ENCODE results near the gene SINHCAF.
"Not testable (repeated sequence)": the region's sequence is repeated elsewhere in the genome, so short reads cannot be mapped to it uniquely, and the experiment has no call there.

Gene SINHCAF

DNA sequence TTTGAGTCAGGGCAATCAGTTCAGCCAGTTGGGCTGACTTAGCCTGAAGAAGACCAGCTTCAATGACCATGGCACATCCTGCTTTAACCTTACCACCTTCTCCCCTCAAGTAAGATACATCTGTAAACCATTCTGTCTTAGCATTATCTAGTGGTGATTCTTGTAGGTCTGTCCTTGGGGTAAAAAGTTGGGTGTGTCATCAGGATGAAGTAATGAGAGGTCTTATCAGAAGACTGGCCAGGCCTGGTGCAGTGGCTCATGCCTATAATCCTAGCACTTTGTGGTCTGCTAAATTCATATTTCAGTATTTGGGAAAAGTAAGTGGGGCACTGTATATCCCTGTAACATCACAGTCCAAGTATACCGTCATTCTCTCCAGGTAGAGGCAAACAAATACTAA is 19.1 kb downstream of the SINHCAF start:
- no peak for DNase-seq

GRCh38 chr12:31303466-31303865 is 22.5 kb downstream of the SINHCAF start:
- no peak for DNase-seq

DNA sequence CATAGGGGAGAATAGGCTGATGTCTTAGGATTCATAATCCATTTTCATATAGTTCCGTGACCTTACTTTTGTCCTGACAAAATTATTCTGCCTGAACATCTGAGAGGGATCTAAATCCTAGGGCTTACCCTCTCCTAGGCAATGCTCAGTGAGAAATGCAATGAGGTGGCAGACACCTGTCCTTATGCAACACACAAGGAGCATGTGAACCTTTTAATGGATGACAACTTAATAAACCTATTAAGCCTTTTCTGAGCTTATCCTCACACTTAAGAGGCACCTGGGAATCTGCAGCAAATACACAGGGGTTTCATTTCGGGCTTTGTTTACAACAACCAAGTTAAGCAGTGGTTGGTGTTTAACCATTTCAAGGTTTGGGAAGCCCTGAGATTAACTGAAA is 24.6 kb downstream of the SINHCAF start:
- no peak for DNase-seq

- no peak for DNase-seq
Measured at GRCh38 chr12:31300783-31301182, 25.2 kb downstream of the SINHCAF start.

DNA sequence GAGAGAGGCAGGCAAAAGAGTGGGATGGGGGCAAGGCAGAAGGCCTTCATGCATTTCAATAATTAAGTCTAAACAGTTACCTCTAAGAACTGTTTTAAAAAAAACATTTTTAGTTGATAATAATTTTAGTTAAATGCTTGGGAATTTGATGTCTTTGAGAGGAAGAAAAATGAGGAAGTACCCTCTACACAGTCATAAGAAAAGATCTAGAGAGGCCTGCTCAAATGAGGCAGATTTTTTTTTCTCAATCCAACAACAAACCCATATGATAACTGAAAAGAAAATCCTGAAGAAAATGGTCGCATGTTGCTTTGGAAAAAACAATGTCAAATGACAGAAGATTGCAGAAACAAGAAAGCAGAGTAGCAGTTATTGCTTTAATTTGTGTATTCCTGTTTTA is 25.6 kb downstream of the SINHCAF start:
- no peak for DNase-seq

GRCh38 chr12:31298922-31299321 is 27.0 kb downstream of the SINHCAF start:
- no peak for DNase-seq

DNA sequence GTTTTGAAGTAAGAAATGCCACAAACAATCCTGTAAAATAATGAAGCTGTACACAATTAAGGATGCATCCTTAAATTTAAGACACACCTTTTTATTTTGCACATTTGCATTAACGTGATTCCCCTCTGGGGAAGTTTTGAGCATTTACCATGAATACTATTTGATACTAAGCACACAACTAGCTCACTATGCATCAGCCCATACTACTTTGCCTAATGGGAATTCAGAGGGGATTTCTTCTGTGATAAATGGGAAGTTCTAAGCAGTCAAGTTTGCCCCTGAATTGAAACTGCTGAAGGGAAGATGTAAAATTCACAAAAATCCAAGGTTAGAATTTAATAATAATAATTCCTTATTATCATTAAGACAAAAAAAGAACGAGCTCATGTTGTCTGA is 27.4 kb downstream of the SINHCAF start:
- DNase-seq: no peak

DNA sequence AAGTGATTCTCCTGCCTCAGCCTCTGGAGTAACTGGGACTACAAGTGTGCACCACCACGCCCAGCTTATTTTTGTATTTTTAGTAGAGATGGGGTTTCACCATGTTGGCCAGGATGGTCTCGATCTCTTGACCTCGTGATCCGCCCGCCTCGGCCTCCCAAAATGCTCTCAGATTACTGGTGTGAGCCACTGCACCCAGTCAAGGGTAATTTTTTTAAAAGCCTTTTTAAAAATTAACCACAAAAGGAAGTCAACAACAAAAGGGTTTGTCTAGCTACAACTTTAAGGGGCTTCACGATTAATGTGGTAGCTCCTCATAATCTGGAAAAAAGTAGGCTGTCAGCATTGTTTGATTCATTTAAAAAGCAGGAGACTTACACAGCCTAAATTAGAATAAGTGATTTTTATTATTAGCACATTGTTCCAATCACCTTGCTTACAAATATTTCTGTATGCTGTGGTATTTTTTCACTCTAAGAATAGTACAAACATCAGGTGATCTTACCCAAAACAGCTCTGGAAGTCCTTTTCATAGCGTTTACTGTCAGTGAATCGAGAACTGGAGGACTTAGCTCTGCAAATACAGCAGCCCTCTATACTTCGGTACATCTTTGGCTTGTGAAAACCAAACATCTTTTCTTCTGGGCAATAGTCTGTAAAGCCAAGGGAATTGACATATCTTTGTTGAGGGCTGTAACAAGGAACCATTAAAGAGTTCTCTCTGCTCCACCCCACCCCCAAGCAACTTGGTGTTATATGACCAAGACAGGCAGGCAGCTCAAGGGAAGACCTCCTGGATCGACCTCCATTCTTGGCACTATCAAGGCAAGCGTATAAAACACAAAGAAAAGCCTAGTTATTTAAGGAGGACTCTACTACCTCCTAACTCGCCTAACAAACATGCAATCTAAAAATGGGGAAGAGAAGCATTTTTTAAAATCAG is 28.1 kb downstream of the SINHCAF start:
- DNase-seq: no peak

DNA sequence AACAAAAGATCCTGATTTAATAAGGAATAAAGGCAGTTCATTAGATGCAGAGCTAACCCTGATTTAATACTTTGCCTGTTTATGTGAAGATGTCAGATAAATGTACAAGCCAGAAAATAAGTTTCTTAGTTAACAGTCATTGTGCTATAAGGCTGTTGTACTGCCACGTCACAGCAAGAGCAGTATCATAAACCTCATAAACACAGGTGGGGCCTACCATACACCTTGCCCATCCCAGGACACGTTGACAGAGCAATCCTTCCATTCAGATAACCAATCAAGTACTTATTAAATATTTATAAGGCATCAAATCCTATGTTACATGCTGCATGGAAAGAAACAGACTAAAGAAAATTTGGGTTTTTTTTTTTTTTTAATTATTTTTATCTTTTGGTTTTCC is 36.5 kb downstream of the SINHCAF start:
- no peak for DNase-seq

DNA sequence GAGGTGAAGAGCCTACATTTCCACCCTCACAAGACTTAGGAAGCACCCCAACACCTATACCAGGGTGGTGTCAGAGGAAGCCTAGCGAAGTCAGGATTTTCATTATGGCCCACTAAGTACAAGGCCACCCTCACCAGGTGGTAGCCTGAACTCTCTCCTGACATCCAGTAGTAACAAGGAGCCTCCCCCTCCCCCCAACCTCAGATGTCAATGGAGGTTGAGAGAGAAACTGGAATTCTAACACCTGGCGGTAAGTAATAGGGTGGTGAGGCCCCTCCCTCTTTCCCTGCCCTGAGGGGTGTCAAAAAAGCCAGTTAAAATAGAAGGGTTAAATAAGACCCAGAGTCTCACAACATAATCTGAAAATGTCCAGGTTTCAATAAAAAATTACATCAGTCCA is 37.6 kb downstream of the SINHCAF start:
- no peak for DNase-seq

DNA sequence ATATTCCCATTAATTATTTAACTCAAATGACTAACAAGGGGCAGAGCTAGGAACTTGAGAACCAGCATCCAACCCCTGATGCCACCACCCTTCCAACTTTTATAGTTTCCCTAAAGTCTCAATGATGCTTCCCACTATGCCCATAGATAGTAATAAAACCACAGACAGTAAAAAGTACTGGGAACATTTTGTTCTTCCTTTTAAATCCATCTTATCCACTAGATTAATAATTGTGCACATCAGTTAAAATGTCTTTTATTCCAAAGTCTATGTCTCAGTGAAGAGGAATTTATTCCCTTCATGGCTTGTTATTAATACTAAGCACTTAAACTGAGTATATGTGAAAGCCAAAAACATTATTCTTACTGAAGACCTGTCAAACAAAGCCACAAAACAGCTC is 45.8 kb downstream of the SINHCAF start:
- no peak for DNase-seq

- DNase-seq: no peak
Measured at GRCh38 chr12:31279390-31279924, 46.5 kb downstream of the SINHCAF start.

GRCh38 chr12:31278832-31279231 is 47.1 kb downstream of the SINHCAF start:
- no peak for DNase-seq

GRCh38 chr12:31278424-31278823 is 47.5 kb downstream of the SINHCAF start:
- DNase-seq: no peak

DNA sequence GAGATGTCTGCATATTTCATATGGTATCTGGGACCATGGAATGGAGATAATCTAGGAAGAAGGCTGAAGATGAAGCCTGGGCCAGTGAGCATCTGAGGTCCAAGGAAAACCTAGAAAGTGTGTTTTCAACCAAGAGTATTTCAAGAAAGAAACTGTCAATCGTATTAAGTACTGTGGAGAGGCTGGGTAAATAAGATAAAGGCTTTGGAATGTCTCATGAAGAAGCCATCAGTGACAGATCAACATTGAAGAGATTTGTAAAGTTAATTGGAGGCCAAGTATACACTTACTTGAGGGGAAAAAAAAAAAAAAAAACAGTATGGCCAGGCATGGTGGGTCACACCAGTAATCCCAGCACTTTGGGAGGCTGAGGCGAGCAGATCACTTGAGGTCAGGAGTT is 48.9 kb downstream of the SINHCAF start:
- DNase-seq: no peak

- no peak for DNase-seq
Measured at GRCh38 chr12:31275491-31275890, 50.5 kb downstream of the SINHCAF start.

GRCh38 chr12:31274520-31275300 is 51.2 kb downstream of the SINHCAF start:
- DNase-seq: no peak

GRCh38 chr12:31273794-31274193 is 52.2 kb downstream of the SINHCAF start:
- not testable (repeated sequence) for DNase-seq

DNA sequence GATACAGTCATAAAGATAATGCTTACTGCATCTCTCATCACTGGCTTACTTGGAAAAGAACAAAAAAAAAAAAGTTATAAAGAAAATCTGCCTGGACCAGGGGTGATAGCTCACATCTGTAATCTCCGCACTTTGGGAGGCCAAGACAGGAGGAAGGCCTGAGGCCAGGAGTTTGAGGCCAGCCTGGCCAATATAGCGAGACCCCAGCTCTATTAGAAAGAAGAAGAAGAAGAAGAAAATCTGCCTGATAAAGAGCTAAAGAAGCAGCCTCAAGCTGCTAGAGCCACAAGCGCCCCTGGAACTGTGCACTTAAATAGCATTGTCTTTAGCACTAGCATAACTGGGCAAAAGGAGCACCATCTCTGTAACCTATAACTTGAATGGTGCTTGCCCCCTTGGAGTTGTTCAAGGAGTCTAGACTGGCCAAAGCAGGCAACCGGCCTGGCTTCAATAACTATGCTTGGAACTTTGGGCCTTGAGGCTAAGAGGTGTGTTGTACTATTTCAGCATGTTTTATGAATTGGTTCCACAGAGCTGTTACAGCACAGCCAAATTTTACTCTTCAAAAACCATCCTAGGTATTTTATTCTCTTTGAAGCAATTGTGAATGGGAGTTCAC is 53.2 kb downstream of the SINHCAF start:
- DNase-seq: no peak

GRCh38 chr12:31267966-31268365 is 58.0 kb downstream of the SINHCAF start:
- DNase-seq: no peak

DNA sequence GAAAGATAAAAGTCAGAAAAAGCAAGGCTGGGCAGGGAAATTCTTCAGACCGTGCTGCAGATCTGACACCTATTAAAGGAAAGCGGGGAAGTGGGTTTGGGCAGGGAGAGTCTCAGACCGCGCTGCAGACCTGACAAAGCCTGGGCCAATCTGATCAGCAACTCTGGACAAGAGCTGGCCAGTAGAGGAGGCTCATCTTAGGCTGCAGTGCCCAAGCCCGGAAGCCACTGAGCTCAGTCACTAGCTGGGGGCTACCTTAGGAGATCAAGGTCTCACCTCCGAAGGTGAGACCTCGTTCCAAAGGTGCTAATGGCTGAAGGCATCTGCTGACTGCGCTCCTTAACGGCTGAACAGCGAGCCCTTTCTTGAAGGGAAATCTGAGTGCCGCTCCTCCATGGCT is 60.2 kb downstream of the SINHCAF start:
- no peak for DNase-seq

GRCh38 chr12:31263661-31264060 is 62.3 kb downstream of the SINHCAF start:
- no peak for DNase-seq

DNA sequence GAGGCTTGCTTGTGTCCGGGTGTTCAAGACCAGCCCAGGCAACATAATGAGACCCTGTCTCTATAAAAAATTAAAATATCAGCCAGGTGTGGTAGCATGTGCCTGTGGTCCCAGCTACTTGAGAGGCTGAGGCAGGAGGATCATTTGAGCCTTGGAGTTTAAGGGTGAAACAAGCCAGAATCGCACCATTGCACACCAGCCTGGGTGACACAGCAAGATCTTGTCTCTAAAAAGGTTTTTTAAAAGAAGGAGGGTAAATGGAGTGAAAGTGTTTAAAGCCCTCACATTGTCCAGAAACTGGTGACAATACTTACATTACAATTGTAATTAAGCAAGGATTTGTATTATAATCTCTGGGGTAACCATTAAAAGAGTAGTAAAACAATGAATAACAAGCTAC is 64.2 kb downstream of the SINHCAF start:
- no peak for DNase-seq

All from NCI-H1436 treated with DMSO at 0.1 percent for 48 hours (cell line).